GM11168 (cell line): ENCODE results near the gene SORCS2.

ENCODE experiments used
- in situ Hi-C: fragments of 300-500 bp; cut with MboI; formaldehyde crosslinking; loops from one replicate; pipeline ENCODE4 v1.12.0; 2022; ENCODE audit warnings: low sequenced_read_pairs; ENCODE audit not compliant: unreplicated experiment

Gene SORCS2

GRCh38 chr4:7627251-7628250, 435.2 kb downstream of the SORCS2 start:
- in situ Hi-C loops: no loop called here

GRCh38 chr4:7628432-7628831, 436.1 kb downstream of the SORCS2 start:
- in situ Hi-C loops: no loop called here

GRCh38 chr4:7629501-7630254, 437.3 kb downstream of the SORCS2 start:
- in situ Hi-C loops: no loop called here

GRCh38 chr4:7630568-7631287, 438.4 kb downstream of the SORCS2 start:
- in situ Hi-C loops: no loop called here

- in situ Hi-C loops: no loop called here
Measured at GRCh38 chr4:7631288-7632014, 439.1 kb downstream of the SORCS2 start.

GRCh38 chr4:7632341-7632740, 440.0 kb downstream of the SORCS2 start:
- in situ Hi-C loops: no loop called here

GRCh38 chr4:7632971-7633370, 440.6 kb downstream of the SORCS2 start:
- in situ Hi-C loops: no loop called here

- in situ Hi-C loops: no loop called here
Measured at GRCh38 chr4:7634661-7635251, 442.4 kb downstream of the SORCS2 start.

- in situ Hi-C loops: no loop called here
Measured at GRCh38 chr4:7635445-7636239, 443.3 kb downstream of the SORCS2 start.

- in situ Hi-C loops: no loop called here
Measured at GRCh38 chr4:7636240-7636508, 443.8 kb downstream of the SORCS2 start.

GRCh38 chr4:7637139-7637538, 444.8 kb downstream of the SORCS2 start:
- in situ Hi-C loops: no loop called here

GRCh38 chr4:7637971-7638370, 445.6 kb downstream of the SORCS2 start:
- in situ Hi-C loops: no loop called here

GRCh38 chr4:7638489-7638888, 446.2 kb downstream of the SORCS2 start:
- in situ Hi-C loops: no loop called here

GRCh38 chr4:7638984-7639789, 446.8 kb downstream of the SORCS2 start:
- in situ Hi-C loops: no loop called here

- in situ Hi-C loops: no loop called here
Measured at GRCh38 chr4:7640136-7640535, 447.8 kb downstream of the SORCS2 start.

- in situ Hi-C loops: no loop called here
Measured at GRCh38 chr4:7641712-7642111, 449.4 kb downstream of the SORCS2 start.

- in situ Hi-C loops: no loop called here
Measured at GRCh38 chr4:7642741-7643458, 450.6 kb downstream of the SORCS2 start.

GRCh38 chr4:7645158-7645557, 452.8 kb downstream of the SORCS2 start:
- in situ Hi-C loops: no loop called here
